ENCODE data around the gene CPLX3. TPM values are rescaled to one million over a fixed set of nuclear protein-coding genes. Genes with fewer than 3 reads are reported as not detected.
A peak's percentile ranks its signal among the peaks of the same experiment; 100 is the strongest.

Gene CPLX3
- total and polyA plus RNA-seq, 10 of the 15 experiments (the other 5 are each of a cell fraction or from before 2014, with no cell fraction given) = 0.02 to 0.04 TPM; not detected in 8

- under 1% methylated on average over 13 of the region's 14 CpGs for WGBS (ENCODE audit: insufficient coverage, insufficient replicate concordance, low lambda C conversion rate, missing lambda C conversion rate)
- ChIA-PET POLR2A (interaction anchor here (0.6 to 14.2 kb wide), 5 partner anchors 8 to 387 kb away, joined by 3 to 602 read pairs (median 6); partner anchors contain the start of gene CSK), SMC1A (ENCODE audit: uncharacterized antibody, unreplicated experiment) (interaction anchor here (1.0 to 15.7 kb wide), 4 partner anchors 9 to 95 kb away, joined by 4 to 811 read pairs (median 48); partner anchors contain the start of gene CSK), CTCF (interaction anchor here (0.5 to 25.9 kb wide), 5 partner anchors 9 to 811 kb away, joined by 3 to 1288 read pairs (median 23); partner anchors contain the start of gene CSK), RAD21 (ENCODE audit: unreplicated experiment) (interaction anchor here (1.0 to 25.2 kb wide), 3 partner anchors 1 to 79 kb away, joined by 4 to 1186 read pairs (median 1186); partner anchors contain the start of gene CSK)
- H4K20me1 ChIP-seq (ENCODE audit: control insufficient read depth, insufficient read depth) = no peaks in the 10 kb centered on the region
- BruUV-seq (replicated peaks) = no TSS peak
- FAIRE-seq (no peak), ATAC-seq (peak; percentile 19), DNase-seq (ENCODE audit: low read depth, low spot score) (no peak)
- peak overlapping the region; percentile 96 for H3K27ac ChIP-seq (ENCODE audit: control insufficient read depth, insufficient read depth)
- H3K27me3 ChIP-seq (replicated peaks in 1 of 2; ENCODE audit: control insufficient read depth in 2 of 2, insufficient read depth in 2 of 2, low read length in 1 of 2) = no peaks in the 10 kb centered on the region
- peaks cover 6 to 12% of the 10 kb centered on the region in 2 experiments; a peak in 3 of 4 replicates for H3K36me3 ChIP-seq (ENCODE audit: control insufficient read depth in 2 of 2, insufficient read depth in 2 of 2, low read length in 1 of 2)
- no peaks in the 10 kb centered on the region for H3K9me3 ChIP-seq (replicated peaks; ENCODE audit: control insufficient read depth, insufficient read depth, low read length)
- H3K79me2 ChIP-seq (ENCODE audit: control insufficient read depth, insufficient read depth, low read length) = peaks cover 91% of the 10 kb centered on the region
- peak overlapping the region; percentile 82 for H3K9ac ChIP-seq (ENCODE audit: control insufficient read depth, insufficient read depth, low read length)
- no peak overlapping the region for H2AFZ ChIP-seq (ENCODE audit: control insufficient read depth, low read depth, low read length)
- H3K4me3 ChIP-seq = peak overlapping the region; percentile 77
- peaks cover 69% of the 10 kb centered on the region for H3K4me1 ChIP-seq (ENCODE audit: control insufficient read depth, insufficient read depth, low read length)
- in situ Hi-C loops (cut with MboI) (no loop called here), intact Hi-C loops (cut with micrococcal nuclease; ENCODE audit: unreplicated experiment) (loop anchor here (1.0 to 5.0 kb wide), 3 partner anchors 11 to 318 kb away; partner anchors contain the start of gene ARID3B)
- H3K4me2 ChIP-seq (ENCODE audit: control insufficient read depth, insufficient read depth) = peak overlapping the region; percentile 67
- TF ChIP-seq HSF1 (IDR thresholded peaks at IDR 0.05; ENCODE audit: low read depth, low read length) = no peak
- TF ChIP-seq YY1 (IDR thresholded peaks at IDR 0.05; ENCODE audit: low read depth, low read length) = no peak
- TF ChIP-seq ZNF274 (IDR thresholded peaks at IDR 0.05; ENCODE audit: insufficient read depth, insufficient read length) = no peak
- TF ChIP-seq USF1 (IDR thresholded peaks at IDR 0.05; ENCODE audit: borderline replicate concordance, extremely low read length, insufficient read depth, low read depth, low read length) = no peak
- TF ChIP-seq NBN (IDR thresholded peaks at IDR 0.05) = no peak
- TF ChIP-seq ZNF217 (IDR thresholded peaks at IDR 0.05) = no peak
- peak; percentile 72; the same call in 1 of the 2 replicates for TF ChIP-seq SMARCA5 (IDR thresholded peaks at IDR 0.05)
- TF ChIP-seq BMI1 (IDR thresholded peaks at IDR 0.05; ENCODE audit: borderline replicate concordance) = no peak
- no peak for TF ChIP-seq TCF7 (IDR thresholded peaks at IDR 0.05; ENCODE audit: borderline replicate concordance)
- TF ChIP-seq CHD4 (IDR thresholded peaks at IDR 0.05) = no peak
- TF ChIP-seq GATAD2B (conservative IDR thresholded peaks at IDR 0.05; ENCODE audit: low read depth) = peak; percentile 52
- TF ChIP-seq SPI1 (IDR thresholded peaks at IDR 0.05; ENCODE audit: borderline replicate concordance, insufficient read depth, low read depth, low read length) = no peak
- no peak for TF ChIP-seq EZH2 (IDR thresholded peaks at IDR 0.05; ENCODE audit: borderline replicate concordance, control insufficient read depth, low read depth, low read length)
- no peak for TF ChIP-seq ETV6 (conservative IDR thresholded peaks at IDR 0.05 in 1 of 2, IDR thresholded peaks at IDR 0.05 in 1 of 2; ENCODE audit: borderline replicate concordance in 1 of 2, low read depth in 1 of 2)
- no peak for TF ChIP-seq FOS (IDR thresholded peaks at IDR 0.05; ENCODE audit: borderline replicate concordance, extremely low read depth, insufficient read length)
- TF ChIP-seq JUND (IDR thresholded peaks at IDR 0.05; ENCODE audit: low read depth, low read length) = no peak
- no peak for TF ChIP-seq STAT3 (IDR thresholded peaks at IDR 0.05; ENCODE audit: low read depth, low read length)
- TF ChIP-seq ZNF24 (IDR thresholded peaks at IDR 0.05) = no peak
- no peak for TF ChIP-seq RBBP5 (conservative IDR thresholded peaks at IDR 0.05)
- no peak for TF ChIP-seq SMAD1 (IDR thresholded peaks at IDR 0.05; ENCODE audit: low read depth, partially characterized antibody)
- TF ChIP-seq NFYB (IDR thresholded peaks at IDR 0.05; ENCODE audit: insufficient read depth, low read depth, low read length) = no peak
- TF ChIP-seq JUNB (IDR thresholded peaks at IDR 0.05) = no peak
- TF ChIP-seq MTA2 (IDR thresholded peaks at IDR 0.05; ENCODE audit: low read depth) = no peak
- TF ChIP-seq RAD51 (IDR thresholded peaks at IDR 0.05) = no peak
- TF ChIP-seq CBX3 (IDR thresholded peaks at IDR 0.05; ENCODE audit: borderline replicate concordance, low read depth) = no peak
- TF ChIP-seq RCOR1 (conservative IDR thresholded peaks at IDR 0.05; ENCODE audit: low read depth, low read length) = no peak
Observed at GRCh38 chr15:74789171-74789631, 37.2 kb upstream of the CPLX3 start.

All from GM12878 (cell line).